Stimulated activated CD4-positive, alpha-beta T cell treated with anti-CD3 and anti-CD28 coated beads, Interleukin-4, amount 100 ng/mL, for 1 hour (primary cell): ENCODE results near the gene JAKMIP2.
"Not testable (repeated sequence)": the region's sequence is repeated elsewhere in the genome, so short reads cannot be mapped to it uniquely, and the experiment has no call there.

Experiments used
- DNase-seq: peaks from one replicate; pipeline ENCODE4 v3.0.0-alpha.2; 2020

JAKMIP2 gene

GRCh38 chr5:147580418-147580817, 202.1 kb downstream of the JAKMIP2 start:
- not testable (repeated sequence) for DNase-seq

GRCh38 chr5:147578228-147579024, 204.1 kb downstream of the JAKMIP2 start:
- no peak for DNase-seq

- no peak for DNase-seq
Measured at GRCh38 chr5:147576646-147577535, 205.6 kb downstream of the JAKMIP2 start.

- no peak for DNase-seq
Measured at GRCh38 chr5:147575598-147575997, 206.9 kb downstream of the JAKMIP2 start.

GRCh38 chr5:147573211-147573610, 209.3 kb downstream of the JAKMIP2 start:
- no peak for DNase-seq

GRCh38 chr5:147568710-147569406, 213.7 kb downstream of the JAKMIP2 start:
- no peak for DNase-seq

GRCh38 chr5:147567917-147568598, 214.5 kb downstream of the JAKMIP2 start:
- no peak for DNase-seq

- DNase-seq, result no peak
Measured at GRCh38 chr5:147565524-147565923, 217.0 kb downstream of the JAKMIP2 start.

GRCh38 chr5:147564124-147564486, 218.4 kb downstream of the JAKMIP2 start:
- DNase-seq, result no peak

GRCh38 chr5:147563466-147564123, 218.9 kb downstream of the JAKMIP2 start:
- no peak for DNase-seq

GRCh38 chr5:147561435-147561834, 221.1 kb downstream of the JAKMIP2 start:
- DNase-seq, result no peak

- no peak for DNase-seq
Measured at GRCh38 chr5:147560718-147561331, 221.7 kb downstream of the JAKMIP2 start.

GRCh38 chr5:147559749-147560148, 222.8 kb downstream of the JAKMIP2 start:
- DNase-seq, result no peak

- no peak for DNase-seq
Measured at GRCh38 chr5:147558826-147559225, 223.7 kb downstream of the JAKMIP2 start.

- DNase-seq, result no peak
Measured at GRCh38 chr5:147557876-147558745, 224.4 kb downstream of the JAKMIP2 start.

GRCh38 chr5:147555176-147555575, 227.4 kb downstream of the JAKMIP2 start:
- no peak for DNase-seq

- DNase-seq, result no peak
Measured at GRCh38 chr5:147554261-147554817, 228.2 kb downstream of the JAKMIP2 start.

GRCh38 chr5:147553817-147554216, 228.7 kb downstream of the JAKMIP2 start:
- not testable (repeated sequence) for DNase-seq

- no peak for DNase-seq
Measured at GRCh38 chr5:147552897-147553296, 229.6 kb downstream of the JAKMIP2 start.

GRCh38 chr5:147551677-147552076, 230.9 kb downstream of the JAKMIP2 start:
- no peak for DNase-seq
